ENCODE measurements around the gene SLC66A3.

The SLC66A3 gene

DNA sequence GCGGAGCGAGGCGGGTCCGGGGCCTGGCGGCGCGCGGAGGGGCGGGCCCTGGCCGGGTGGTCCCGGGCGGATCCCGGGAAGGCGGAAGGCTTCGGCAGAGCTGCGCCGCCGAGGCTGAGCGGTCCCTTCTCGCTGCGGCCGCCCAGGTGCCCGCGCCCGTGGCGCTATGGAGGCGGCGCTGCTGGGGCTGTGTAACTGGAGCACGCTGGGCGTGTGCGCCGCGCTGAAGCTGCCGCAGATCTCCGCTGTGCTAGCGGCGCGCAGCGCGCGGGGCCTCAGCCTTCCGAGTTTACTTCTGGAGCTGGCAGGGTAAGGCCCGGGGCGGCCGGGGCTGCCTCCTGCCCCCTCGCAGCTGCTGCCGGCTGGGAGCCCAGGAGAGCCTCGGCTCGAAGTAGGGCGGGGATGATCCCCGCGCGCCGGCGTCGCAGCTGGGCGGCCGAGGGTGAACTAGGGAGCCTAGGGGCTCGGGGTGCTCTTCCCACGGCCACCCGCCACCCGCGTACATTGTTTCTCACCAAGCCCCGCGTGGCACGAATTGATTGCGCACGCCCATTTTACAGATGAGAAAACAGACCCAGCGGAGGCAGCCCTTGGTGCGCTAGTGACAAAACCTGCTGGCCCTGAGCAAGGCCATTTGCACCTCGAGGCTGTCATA, at the start of gene SLC66A3:
Gene SLC66A3, plus strand, starts transcription at position 87 of the 655 bp plus-strand sequence. Its CDS starts 80 bp downstream, at position 167.
- DNase-seq: no peak

DNA sequence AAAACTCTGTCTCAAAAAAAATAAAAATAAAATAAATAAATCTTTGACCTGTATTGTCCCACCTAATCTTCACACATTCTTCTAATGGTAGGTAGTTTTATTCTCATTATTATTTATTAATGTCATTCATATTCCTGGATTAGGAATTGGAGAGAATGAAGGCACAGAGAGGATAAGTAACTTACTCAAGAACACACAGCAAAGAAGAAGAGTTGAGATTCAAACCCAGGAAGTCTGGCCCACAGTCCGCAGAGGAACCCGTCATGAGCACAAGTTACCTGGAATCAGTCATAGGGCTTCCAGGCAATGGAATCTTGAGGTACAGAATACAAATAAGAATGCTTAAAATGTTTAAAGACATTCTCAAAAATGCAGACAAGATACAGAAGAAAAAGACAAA, 46.3 kb upstream of the SLC66A3 start:
- no peak for DNase-seq

- DNase-seq: no peak
These were observed 42.3 kb upstream of the SLC66A3 start for GRCh38 chr2:11112870-11113428.

DNA sequence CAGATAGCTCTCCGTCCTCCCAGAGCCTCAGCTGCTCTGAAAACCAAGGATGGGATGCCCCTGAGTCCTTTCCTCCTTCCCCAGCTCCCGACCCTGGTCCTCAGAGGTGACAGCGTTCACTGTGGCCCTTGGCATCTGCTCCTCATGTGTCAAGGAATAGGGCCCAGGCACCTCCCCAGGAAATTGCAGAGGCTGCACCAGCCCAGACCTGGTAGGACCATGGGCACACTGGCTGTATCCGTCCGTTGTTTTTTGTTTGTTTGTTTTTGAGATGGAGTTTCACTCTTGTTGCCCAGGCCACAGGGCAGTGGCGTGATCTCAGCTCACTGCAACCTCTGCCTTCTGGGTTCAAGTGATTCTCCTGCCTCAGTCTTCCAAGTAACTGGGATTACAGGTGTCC, 37.5 kb upstream of the SLC66A3 start:
- DNase-seq: no peak

DNA sequence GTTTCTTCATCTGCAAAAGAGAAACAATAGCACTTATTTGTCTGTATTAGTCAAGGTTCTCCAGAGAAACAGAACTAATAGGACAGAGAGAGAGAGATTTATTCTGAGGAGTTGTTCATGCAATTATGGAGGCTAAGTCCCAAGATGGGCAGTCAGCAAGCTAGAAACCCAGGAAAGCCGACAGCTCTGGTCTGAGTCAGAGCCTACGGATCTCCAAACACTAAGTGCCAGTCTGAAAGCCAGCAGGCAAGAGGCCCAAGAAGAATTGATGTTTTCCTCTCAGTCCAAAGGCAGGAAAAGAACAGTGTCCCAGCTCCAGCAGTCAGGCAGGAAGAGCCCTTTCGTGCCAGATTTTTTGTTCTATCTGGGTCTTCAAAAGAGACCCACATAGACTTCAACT, 36.5 kb upstream of the SLC66A3 start:
- no peak for DNase-seq

- DNase-seq: no peak
These were observed 34.0 kb upstream of the SLC66A3 start for GRCh38 chr2:11121099-11121822.

- no peak for DNase-seq
These were observed 33.5 kb upstream of the SLC66A3 start for GRCh38 chr2:11121823-11122155.

- no peak for DNase-seq
These were observed 32.9 kb upstream of the SLC66A3 start for GRCh38 chr2:11122380-11122779.

GRCh38 chr2:11123001-11123809, 32.1 kb upstream of the SLC66A3 start:
- no peak for DNase-seq

- DNase-seq: peak; percentile 72
These were observed 31.2 kb upstream of the SLC66A3 start for GRCh38 chr2:11123856-11124759.

DNA sequence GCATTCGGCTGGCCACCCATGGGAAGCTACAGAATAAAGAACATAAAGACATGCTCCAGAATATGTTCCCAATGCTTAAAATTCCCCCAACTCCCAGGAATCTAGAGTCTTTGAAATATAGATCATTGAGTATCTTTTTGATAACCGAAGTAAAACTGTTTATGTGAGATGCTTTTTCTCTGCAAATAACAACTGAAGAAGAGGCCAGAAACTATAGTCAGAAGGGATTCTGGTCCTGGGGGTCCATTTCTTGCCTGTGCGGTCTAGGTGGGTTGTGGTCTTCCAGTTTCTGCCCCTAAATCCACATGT, 30.6 kb upstream of the SLC66A3 start:
- DNase-seq: no peak

DNA sequence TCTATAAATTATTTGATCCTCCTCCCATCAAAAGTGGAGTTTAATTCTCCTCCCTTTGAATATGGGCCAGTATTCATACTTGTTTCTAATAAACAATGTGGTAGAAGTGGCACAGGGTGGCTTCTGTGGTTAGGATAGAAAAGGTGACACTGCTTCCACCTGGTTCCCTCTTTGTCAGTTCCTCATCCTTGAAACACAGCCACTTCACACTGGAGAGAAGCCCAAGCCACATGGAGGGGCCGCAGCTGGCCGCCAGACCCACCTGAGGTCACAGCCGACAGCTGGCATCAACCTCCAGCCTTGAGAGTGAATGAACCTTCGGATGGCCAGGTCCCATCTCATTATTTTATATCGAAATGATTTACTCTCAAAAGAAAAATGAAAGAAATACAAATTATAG, 27.5 kb upstream of the SLC66A3 start:
- DNase-seq: no peak

GRCh38 chr2:11128243-11128951, 26.9 kb upstream of the SLC66A3 start:
- DNase-seq: no peak

DNA sequence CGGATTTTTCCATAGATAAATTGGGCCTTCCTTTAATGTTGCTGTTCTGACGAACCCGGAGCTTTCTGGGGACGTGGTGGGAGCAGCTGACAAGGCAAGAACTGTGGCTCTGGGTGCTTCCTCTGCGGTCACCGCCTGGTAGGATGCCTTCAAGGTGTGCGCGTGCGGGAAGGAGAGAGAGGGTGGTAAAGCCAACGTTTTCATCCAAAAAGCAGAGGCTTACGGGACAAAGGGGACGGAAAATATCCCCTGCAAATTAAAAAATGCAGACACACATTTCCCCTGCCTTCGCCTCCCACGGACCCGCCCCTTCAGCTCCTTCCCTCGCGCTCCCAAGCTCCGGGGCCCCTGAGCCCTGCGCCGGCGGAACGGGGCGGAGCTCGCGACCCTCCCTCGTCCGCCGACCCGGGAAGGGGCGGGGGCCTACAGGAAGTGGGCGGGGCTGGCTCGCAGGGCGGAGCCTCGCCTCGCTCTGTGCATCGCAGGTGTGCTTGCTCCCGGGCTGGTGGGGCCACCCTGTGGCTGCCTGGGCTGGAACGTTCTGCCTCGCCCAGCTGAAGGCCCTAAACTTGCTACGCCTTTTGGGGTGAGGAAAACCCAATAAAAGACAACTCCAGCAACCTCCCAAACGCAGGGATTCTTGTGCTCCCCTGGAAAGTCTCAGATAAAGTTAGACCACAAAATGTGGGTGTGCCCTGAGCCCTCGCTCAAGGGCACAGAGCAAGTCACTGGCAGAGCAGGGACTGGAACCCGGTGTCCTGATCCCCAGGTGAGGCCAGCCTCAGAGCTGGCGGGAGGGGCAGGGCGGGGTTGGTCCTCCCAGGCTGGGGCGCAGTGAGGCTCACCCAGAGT, 25.4 kb upstream of the SLC66A3 start:
- peak; percentile 93 for DNase-seq

GRCh38 chr2:11131166-11131920, 23.9 kb upstream of the SLC66A3 start:
- no peak for DNase-seq

DNA sequence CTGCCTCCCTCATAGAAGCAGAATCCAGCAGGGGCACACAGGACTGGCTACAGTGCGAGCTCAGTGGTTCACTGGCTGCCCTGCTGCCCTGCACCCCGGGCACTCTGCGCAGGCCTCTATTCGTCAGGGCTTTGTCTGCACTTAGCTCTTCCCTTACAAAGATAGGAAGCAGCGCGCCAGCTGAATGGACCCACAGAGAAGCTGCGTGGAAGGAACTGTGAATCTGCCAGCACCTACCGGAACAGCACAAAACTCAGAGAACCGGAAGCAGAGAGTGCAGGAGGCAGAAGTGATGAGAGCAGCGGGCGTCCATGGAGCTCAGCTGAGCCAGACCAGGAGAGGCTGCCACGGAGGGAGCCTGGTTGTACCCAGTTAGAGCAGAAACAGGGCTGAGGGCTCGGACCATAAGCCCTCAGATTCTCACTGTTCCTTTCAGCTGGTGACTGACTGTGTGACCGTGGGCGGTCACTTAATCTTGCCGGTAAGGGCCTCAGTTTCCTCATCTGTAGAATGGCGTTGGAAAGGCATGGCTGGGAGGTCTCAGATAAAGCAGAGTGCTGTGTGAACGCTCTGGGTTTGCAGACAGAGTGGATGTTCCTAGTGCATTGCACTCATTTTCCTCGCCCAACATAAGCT, 23.1 kb upstream of the SLC66A3 start:
- peak; percentile 29 for DNase-seq

DNA sequence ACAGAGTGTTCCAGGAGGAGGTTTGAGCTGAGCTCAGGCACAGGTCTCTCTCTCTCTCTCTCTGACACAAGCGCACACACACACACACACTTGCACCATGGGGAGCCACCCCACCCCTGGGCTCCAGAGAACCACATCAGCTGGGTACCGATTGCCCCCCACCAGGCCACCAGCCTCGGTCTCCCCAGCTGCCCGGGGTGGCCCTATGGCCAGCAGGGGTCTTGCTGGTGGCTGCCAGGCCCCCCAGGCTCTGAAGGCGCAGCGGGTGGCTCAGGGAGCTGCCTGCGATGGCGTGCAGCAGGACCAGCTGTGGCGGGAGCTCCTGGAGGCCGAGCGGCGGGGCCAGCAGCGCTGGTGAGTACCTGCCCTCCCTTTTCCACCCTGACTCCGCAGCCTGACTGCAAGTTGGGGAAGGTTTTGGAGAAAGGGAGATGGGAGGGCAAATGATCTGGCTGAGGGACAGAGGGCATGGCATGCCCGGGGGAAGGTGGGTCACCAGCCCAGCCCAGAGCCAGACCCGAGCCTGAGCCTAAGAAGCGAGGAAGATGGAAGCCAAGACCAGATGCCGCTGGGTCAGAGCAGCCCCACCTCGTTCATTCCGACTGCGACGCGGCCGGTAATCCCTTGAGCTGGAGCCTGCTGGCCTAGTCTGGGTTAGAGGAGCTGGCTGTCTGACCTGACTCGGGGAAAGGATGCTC, 21.9 kb upstream of the SLC66A3 start:
- DNase-seq: no peak

GRCh38 chr2:11133936-11134320, 21.3 kb upstream of the SLC66A3 start:
- DNase-seq: no peak

DNA sequence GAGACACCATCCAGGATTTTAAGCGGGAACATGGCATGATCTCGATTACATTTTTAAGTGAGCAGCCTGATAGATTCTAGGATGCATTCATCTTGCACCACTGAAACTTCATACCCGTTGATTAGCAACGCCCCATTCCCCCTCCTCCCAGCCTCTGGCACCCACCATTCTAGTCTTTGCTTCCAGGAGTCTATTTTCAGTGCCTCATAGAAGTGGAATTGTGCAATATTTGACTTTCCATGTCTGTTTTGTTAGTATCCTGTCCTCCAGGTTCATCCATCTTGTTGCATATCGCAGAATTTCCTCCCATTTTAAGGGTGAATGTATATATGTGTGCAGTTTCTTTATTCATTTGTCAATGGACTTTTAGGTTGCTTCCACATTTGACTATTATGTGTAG, 20.9 kb upstream of the SLC66A3 start:
- DNase-seq: no peak

All from CD4-positive, alpha-beta T cell treated with Interleukin-17A for 4 hours (primary cell).